ENCODE results near the gene TMED6. TPM values are rescaled to one million over a fixed set of nuclear protein-coding genes. Genes with fewer than 3 reads are reported as not detected.
A peak's percentile ranks its signal among the peaks of the same experiment; 100 is the strongest.

Gene TMED6
- total and polyA plus RNA-seq, 4 donors: 0.84 to 1.1 TPM; not detected in 2

DNA sequence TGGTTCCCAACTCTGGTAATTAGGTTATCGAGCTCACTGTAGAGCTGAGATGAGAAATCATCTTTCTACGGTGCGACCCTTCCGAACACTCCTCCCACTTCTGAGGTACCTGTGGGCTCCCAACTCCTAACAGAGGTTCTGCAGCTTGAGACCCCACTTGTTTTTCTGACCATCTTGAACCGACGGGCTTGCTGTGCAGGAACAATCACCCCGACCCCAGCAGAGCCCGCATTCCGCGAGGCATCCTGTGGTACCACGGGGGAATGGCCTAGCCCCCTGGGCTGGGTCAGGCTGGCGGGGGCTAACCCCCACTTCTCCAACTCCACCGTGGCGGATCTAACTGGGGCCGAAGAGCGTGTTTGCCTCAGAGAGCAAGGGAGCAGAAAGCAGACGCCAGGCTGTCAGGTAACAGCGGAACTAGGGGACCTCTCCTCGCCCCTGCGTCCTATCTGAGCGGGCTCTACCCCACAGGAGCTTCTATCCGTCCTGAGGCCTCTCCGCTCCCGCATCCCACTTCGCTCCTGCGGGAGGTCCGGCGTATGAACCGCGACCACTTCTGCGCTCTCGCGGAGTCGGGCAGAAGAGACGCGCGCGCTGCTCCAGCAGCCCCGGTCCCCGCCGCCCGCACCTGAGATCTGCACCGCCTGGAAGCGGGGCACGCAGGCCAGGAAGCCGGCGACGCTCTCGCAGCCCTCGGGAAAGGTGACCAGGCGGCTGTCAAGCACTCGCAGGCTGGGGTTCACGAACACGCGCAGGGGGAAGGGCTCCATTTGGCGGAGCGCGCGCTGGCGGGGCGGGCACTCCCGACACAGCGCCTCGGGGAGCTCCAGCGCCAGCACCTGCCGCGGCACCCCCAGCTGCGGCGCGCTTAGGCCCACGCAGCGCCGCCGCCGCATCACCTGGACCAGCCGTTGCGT lies 22.0 kb downstream of the TMED6 start:
- no peak overlapping the region for H3K27ac ChIP-seq (ENCODE audit: low read depth in 1 of 2, low read length in 2 of 2)
- no peaks in the 10 kb centered on the region for H3K4me1 ChIP-seq (ENCODE audit: control insufficient read depth in 1 of 2, insufficient read depth in 2 of 2, low read length in 2 of 2)
- H3K27me3 ChIP-seq (ENCODE audit: control insufficient read depth in 1 of 2, insufficient read depth in 2 of 2, low read length in 1 of 2): no peaks in the 10 kb centered on the region
- H3K4me3 ChIP-seq (ENCODE audit: low read length in 2 of 2): peak overlapping the region; percentile 65 to 67
- ATAC-seq (ENCODE audit: low FRiP score) (peak; percentile 41), DNase-seq (peak; percentile 51 to 82)
- H3K9me3 ChIP-seq (ENCODE audit: control insufficient read depth, low read length): no peaks in the 10 kb centered on the region
- H3K36me3 ChIP-seq (ENCODE audit: control insufficient read depth in 1 of 2, insufficient read depth in 2 of 2, low read length in 1 of 2): peaks cover 2 to 10% of the 10 kb centered on the region in 2 donors
- WGBS, 2 donors: 6 to 8% methylated on average over 76 to 77 of the region's 77 CpGs
- intact Hi-C loops (cut with DNase I): no loop called here

DNA sequence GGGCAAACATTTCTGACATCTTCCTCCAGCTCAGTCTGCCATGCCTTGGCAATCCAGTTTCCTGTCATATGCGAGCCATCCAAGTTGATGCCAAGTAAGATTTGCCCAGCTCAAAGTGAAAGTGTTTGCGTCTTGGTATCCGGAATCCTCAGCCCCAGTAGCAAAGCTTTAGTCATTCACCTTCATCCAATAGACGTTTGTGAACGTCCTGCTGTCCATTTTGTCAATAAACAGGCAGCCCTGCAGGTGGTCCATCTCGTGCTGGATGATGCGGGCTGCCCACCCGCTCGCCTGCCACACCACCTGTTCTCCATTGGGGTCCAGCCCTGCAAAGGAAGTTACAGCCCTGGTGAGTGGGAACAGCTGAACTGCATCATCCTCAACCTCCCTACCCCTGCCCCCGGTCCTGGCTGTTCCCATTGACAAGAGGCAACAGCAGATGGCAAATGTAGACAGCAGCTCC lies 22.7 kb downstream of the TMED6 start:
- 51 to 53% methylated on average over 10 of the region's 10 CpGs for WGBS, 2 donors
- Histone ChIP-seq H3K27me3 (ENCODE audit: control insufficient read depth in 1 of 2, insufficient read depth in 2 of 2, low read length in 1 of 2) (no peaks in the 10 kb centered on the region), H3K36me3 (ENCODE audit: control insufficient read depth in 1 of 2, insufficient read depth in 2 of 2, low read length in 1 of 2) (peaks cover 2 to 5% of the 10 kb centered on the region in 2 donors), H3K27ac (ENCODE audit: low read depth in 1 of 2, low read length in 2 of 2) (no peak overlapping the region), H3K4me3 (ENCODE audit: low read length in 2 of 2) (no peak overlapping the region), H3K9me3 (ENCODE audit: control insufficient read depth, low read length) (no peaks in the 10 kb centered on the region), H3K4me1 (ENCODE audit: control insufficient read depth in 1 of 2, insufficient read depth in 2 of 2, low read length in 2 of 2) (no peaks in the 10 kb centered on the region)
- intact Hi-C loops (cut with DNase I): no loop called here
- ATAC-seq (ENCODE audit: low FRiP score): no peak
- peak; percentile 40 to 63 for DNase-seq

DNA sequence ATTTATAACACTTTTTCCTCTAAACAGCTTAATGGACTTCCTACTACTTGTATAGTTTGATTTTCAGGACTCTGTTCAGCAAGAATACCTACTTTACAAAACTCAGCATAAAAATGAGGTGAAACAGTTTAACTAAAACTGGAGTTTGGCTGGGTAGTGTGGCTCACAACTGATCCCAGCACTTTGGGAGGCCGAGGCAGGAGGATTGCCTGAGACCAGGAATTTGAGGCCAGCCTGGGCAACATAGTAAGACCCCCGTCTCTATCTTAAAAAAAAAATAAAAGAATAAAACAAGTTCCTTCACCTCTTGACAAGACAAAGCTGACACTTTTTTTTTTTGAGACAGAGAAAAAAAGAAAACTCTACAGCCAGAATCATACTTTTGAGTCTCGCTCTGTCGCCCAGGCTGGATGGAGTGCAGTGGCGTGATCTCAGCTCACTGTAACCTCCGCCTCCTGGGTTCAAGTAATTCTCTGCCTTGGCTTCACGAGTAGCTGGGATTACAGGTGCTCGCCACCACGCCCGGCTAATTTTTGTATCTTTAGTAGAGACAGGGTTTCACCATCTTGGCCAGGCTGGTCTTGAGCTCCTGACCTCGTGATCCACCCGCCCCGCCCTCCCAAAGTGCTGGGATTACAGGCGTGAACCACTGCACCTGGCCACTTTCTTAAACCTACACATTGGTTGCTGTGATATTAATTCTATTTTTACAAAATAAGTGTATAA lies 23.8 kb downstream of the TMED6 start:
- 91 to 93% methylated on average over 14 of the region's 14 CpGs for WGBS, 2 donors
- no peak overlapping the region for H3K27ac ChIP-seq (ENCODE audit: low read depth in 1 of 2, low read length in 2 of 2)
- DNase-seq: peak; percentile 26 to 44

DNA sequence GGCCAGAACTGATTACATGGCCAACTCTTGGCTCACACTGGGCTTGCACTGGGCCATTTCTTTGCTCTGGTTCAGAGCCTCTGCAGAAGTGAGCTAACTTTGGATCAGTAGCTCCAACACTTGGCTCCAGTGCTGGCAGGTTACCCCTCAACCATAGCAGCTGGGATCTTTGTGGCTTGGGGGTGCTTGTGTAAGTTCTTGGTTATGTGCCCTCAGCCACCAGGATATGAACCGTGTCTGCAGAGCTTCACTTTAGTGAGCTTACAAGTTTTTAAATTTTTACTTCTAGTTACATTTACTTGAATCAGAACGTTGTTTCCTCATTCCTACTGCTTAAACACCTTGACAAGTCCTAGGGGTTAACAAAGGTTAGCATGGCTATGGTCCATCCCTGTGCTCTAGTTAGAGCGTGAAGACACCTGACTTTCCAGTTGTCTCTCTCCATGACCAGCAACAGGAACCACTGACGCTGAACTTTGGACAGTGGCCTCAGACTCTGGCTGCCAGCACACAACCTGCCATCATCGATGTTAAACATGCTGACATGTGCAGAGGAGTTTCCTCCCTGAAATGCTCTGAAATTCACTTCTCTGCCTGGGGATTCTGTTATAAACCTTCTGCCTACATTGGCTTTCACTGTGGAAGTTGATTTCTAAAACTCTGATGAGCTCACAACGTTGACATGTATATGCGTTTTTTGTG lies 25.3 kb downstream of the TMED6 start:
- DNase-seq (no peak), ATAC-seq (ENCODE audit: low FRiP score) (no peak)
- Histone ChIP-seq H3K27ac (ENCODE audit: low read depth in 1 of 2, low read length in 2 of 2) (no peak overlapping the region), H3K4me3 (ENCODE audit: low read length in 2 of 2) (no peak overlapping the region), H3K27me3 (ENCODE audit: control insufficient read depth in 1 of 2, insufficient read depth in 2 of 2, low read length in 1 of 2) (no peaks in the 10 kb centered on the region), H3K4me1 (ENCODE audit: control insufficient read depth in 1 of 2, insufficient read depth in 2 of 2, low read length in 2 of 2) (no peaks in the 10 kb centered on the region), H3K9me3 (ENCODE audit: control insufficient read depth, low read length) (no peaks in the 10 kb centered on the region), H3K36me3 (ENCODE audit: control insufficient read depth in 1 of 2, insufficient read depth in 2 of 2, low read length in 1 of 2) (peaks cover 0 to 8% of the 10 kb centered on the region in 2 donors)
- 53% methylated on average over 7 of the region's 7 CpGs for WGBS, 2 donors
- intact Hi-C loops (cut with DNase I): no loop called here

More for the DNA sequence above, 23.8 kb downstream of the TMED6 start:
- intact Hi-C loops (cut with DNase I): no loop called here
- Histone ChIP-seq H3K4me1 (ENCODE audit: control insufficient read depth in 1 of 2, insufficient read depth in 2 of 2, low read length in 2 of 2) (no peaks in the 10 kb centered on the region), H3K9me3 (ENCODE audit: control insufficient read depth, low read length) (no peaks in the 10 kb centered on the region), H3K27me3 (ENCODE audit: control insufficient read depth in 1 of 2, insufficient read depth in 2 of 2, low read length in 1 of 2) (no peaks in the 10 kb centered on the region), H3K4me3 (ENCODE audit: low read length in 2 of 2) (no peak overlapping the region), H3K36me3 (ENCODE audit: control insufficient read depth in 1 of 2, insufficient read depth in 2 of 2, low read length in 1 of 2) (peaks cover 0 to 10% of the 10 kb centered on the region in 2 donors)
- no peak for ATAC-seq (ENCODE audit: low FRiP score)

DNA sequence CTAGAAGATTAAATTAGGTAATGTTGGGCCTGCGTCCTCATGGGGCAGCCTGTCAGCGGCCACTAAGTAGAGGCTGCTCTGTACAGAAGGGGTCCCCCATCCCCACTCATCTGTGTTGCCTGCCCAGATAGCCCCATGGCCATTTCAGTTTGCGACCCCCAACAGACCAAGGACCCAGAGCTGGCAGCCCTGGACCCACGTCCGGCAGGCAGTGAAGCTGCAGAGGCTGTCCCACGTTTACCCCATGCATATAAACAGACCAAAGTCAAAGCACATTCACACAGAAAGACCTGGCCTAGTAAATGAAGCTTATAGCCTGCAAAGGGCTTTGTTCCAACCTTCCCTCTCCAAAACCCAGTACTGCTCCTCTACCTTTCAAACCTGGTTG lies 25.8 kb downstream of the TMED6 start:
- H3K27me3 ChIP-seq (ENCODE audit: control insufficient read depth in 1 of 2, insufficient read depth in 2 of 2, low read length in 1 of 2): no peaks in the 10 kb centered on the region
- no peak overlapping the region for H3K4me3 ChIP-seq (ENCODE audit: low read length in 2 of 2)
- intact Hi-C loops (cut with DNase I): no loop called here
- H3K9me3 ChIP-seq (ENCODE audit: control insufficient read depth, low read length): no peaks in the 10 kb centered on the region
- no peak overlapping the region for H3K27ac ChIP-seq (ENCODE audit: low read depth in 1 of 2, low read length in 2 of 2)
- H3K4me1 ChIP-seq (ENCODE audit: control insufficient read depth in 1 of 2, insufficient read depth in 2 of 2, low read length in 2 of 2): no peaks in the 10 kb centered on the region
- peaks cover 0 to 8% of the 10 kb centered on the region in 2 donors for H3K36me3 ChIP-seq (ENCODE audit: control insufficient read depth in 1 of 2, insufficient read depth in 2 of 2, low read length in 1 of 2)
- DNase-seq (peak in 1 of 2 donors; percentile 31), ATAC-seq (ENCODE audit: low FRiP score) (no peak)
- 77% methylated on average over 6 of the region's 6 CpGs for WGBS, 2 donors

DNA sequence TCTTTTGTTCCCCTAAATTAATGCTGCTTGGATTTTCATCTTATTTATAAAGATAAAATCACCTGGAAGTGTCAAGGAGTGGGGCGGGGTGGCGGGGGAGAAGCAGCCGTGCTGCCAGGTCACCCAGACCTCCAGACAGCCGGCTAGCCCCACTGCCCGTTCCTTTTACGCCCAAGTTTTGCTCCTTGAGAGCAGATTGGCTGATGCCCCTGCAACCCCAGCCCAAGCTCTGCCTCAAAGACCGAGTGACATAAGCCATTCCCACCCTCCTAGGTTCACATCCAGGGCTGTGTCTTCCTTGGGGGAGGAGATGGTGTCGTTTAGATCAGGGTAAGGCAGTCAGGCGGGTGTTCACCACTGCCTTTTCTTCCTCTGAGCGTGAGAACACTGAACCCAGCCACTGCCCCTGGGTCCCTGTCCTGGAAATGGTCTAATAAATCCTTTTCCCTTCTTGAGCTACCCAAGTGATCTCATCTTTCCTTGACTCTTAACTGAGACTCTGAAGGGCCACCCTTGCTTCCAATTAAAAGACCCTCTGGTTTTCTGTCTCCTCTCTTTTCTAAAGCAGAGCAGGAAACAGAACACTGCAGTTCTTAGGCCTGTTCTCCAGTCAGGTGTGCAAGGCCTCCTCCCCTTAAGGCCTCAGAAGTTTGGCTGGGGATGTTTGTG lies 26.9 kb downstream of the TMED6 start:
- DNase-seq: peak in 1 of 2 donors; percentile 60
- no peaks in the 10 kb centered on the region for H3K9me3 ChIP-seq (ENCODE audit: control insufficient read depth, low read length)
- H3K27ac ChIP-seq (ENCODE audit: low read depth in 1 of 2, low read length in 2 of 2): no peak overlapping the region
- H3K4me1 ChIP-seq (ENCODE audit: control insufficient read depth in 1 of 2, insufficient read depth in 2 of 2, low read length in 2 of 2): no peaks in the 10 kb centered on the region
- intact Hi-C loops (cut with DNase I): no loop called here
- H3K36me3 ChIP-seq (ENCODE audit: control insufficient read depth in 1 of 2, insufficient read depth in 2 of 2, low read length in 1 of 2): peaks cover 0 to 16% of the 10 kb centered on the region in 2 donors
- H3K4me3 ChIP-seq (ENCODE audit: low read length in 2 of 2): no peak overlapping the region
- 81% methylated on average over 10 of the region's 10 CpGs for WGBS, 2 donors
- ATAC-seq (ENCODE audit: low FRiP score): no peak
- H3K27me3 ChIP-seq (ENCODE audit: control insufficient read depth in 1 of 2, insufficient read depth in 2 of 2, low read length in 1 of 2): no peaks in the 10 kb centered on the region

DNA sequence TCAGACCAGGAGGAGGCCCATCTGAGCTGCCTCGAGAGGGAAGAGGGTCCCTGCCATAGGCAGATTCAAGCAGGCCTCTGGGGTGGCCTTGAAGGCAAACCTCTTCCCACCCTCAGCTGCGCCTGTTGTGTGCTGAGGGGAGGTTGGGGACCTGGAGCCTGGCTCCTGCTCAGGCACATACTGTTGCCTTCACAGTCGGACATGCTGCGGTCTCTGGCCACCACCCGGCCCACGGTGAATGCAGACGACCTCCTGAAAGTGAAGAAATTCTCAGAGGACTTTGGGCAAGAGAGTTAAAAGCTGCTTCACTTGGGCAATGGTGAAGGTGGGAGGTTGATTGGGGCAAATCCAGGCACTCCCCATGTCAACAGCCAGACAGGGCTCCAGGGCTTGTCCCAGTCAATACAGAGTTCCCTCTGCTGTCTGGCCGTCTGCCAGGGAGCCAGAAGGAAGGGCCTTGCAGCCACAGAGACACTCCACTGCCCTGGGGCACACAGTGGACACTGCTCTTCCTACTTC lies 27.5 kb downstream of the TMED6 start:
- no peak for ATAC-seq (ENCODE audit: low FRiP score)

DNA sequence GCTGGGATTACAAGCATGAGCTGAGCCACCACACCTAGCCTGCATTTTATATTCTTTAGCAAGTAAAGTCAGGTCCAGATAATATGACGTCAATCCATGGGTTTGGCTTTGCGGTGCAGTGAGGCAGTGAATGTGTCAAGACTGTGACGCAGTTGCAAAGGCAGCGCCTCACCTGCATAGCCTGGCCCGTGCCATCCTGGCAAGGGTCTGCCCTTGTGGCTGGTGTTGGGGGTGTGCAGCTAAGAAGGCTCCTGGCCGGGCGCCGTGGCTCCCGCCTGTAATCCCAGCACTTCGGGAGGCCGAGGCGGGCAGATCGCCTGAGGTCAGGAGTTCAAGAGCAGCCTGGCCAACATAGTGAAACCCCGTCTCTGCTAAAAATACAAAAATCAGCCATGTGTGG lies 28.2 kb downstream of the TMED6 start:
- Histone ChIP-seq H3K27me3 (ENCODE audit: control insufficient read depth in 1 of 2, insufficient read depth in 2 of 2, low read length in 1 of 2) (no peaks in the 10 kb centered on the region), H3K4me1 (ENCODE audit: control insufficient read depth in 1 of 2, insufficient read depth in 2 of 2, low read length in 2 of 2) (no peaks in the 10 kb centered on the region), H3K36me3 (ENCODE audit: control insufficient read depth in 1 of 2, insufficient read depth in 2 of 2, low read length in 1 of 2) (peaks cover 0 to 24% of the 10 kb centered on the region in 2 donors), H3K27ac (ENCODE audit: low read depth in 1 of 2, low read length in 2 of 2) (no peak overlapping the region), H3K9me3 (ENCODE audit: control insufficient read depth, low read length) (no peaks in the 10 kb centered on the region), H3K4me3 (ENCODE audit: low read length in 2 of 2) (no peak overlapping the region)
- DNase-seq: peak in 1 of 2 donors; percentile 51
- 90% methylated on average over 14 of the region's 14 CpGs for WGBS, 2 donors
- intact Hi-C loops (cut with DNase I): no loop called here
- ATAC-seq (ENCODE audit: low FRiP score): no peak

More for the DNA sequence above, 27.5 kb downstream of the TMED6 start:
- Histone ChIP-seq H3K36me3 (ENCODE audit: control insufficient read depth in 1 of 2, insufficient read depth in 2 of 2, low read length in 1 of 2) (peaks cover 0 to 22% of the 10 kb centered on the region in 2 donors), H3K9me3 (ENCODE audit: control insufficient read depth, low read length) (no peaks in the 10 kb centered on the region), H3K4me1 (ENCODE audit: control insufficient read depth in 1 of 2, insufficient read depth in 2 of 2, low read length in 2 of 2) (no peaks in the 10 kb centered on the region), H3K27me3 (ENCODE audit: control insufficient read depth in 1 of 2, insufficient read depth in 2 of 2, low read length in 1 of 2) (no peaks in the 10 kb centered on the region), H3K4me3 (ENCODE audit: low read length in 2 of 2) (no peak overlapping the region), H3K27ac (ENCODE audit: low read depth in 1 of 2, low read length in 2 of 2) (no peak overlapping the region)
- 75 to 77% methylated on average over 8 of the region's 8 CpGs for WGBS, 2 donors
- DNase-seq: peak; percentile 79 to 88
- intact Hi-C loops (cut with DNase I): no loop called here

Data from aorta (tissue), 5 donors.